HepG2 (cell line): Measurements from ENCODE around the gene SYNJ2.

ENCODE experiments used
- ARNT ChIP-seq: fragments of 450-650 bp; IDR thresholded peaks from 2 replicates; pipeline ENCODE4 v1.6.1; 2017
- CTCF ChIP-seq: sonication (generic); formaldehyde crosslinking; IDR thresholded peaks from 2 replicates; pipeline ENCODE4 v1.5.0; 2020; ENCODE audit warnings: mild to moderate bottlenecking, missing genetic modification reagents, moderate library complexity
- EP300 ChIP-seq, 3 experiments: sonication (generic) in 1 of 3; formaldehyde crosslinking in 1 of 3; IDR thresholded peaks; 2 replicates each; pipeline versions ENCODE4 v1.5.1 to v1.6.1; 2011 to 2020; ENCODE audit warnings: low read depth in 2 of 3, low read length in 2 of 3, borderline replicate concordance in 1 of 3, improper control_type of control experiment in 1 of 3, mild to moderate bottlenecking in 1 of 3, missing genetic modification reagents in 1 of 3, moderate library complexity in 1 of 3
- FOXA1 ChIP-seq, 2 experiments: fragments of 450-650 bp in 1 of 2; sonication (generic) in 1 of 2; formaldehyde crosslinking in 1 of 2; IDR thresholded peaks; 2 replicates each; pipeline versions ENCODE4 v1.4.0 to v1.6.1; 2016 to 2020; ENCODE audit warnings: missing genetic modification reagents in 1 of 2
- KDM5A ChIP-seq: fragments of 200-600 bp; sonication (generic); IDR thresholded peaks from 2 replicates; pipeline ENCODE4 v1.7.0; 2018; ENCODE audit warnings: antibody characterized with exemption, mild to moderate bottlenecking, low read length, borderline replicate concordance
- KLF9 ChIP-seq: IDR thresholded peaks from 2 replicates; pipeline ENCODE4 v1.6.1; 2016; ENCODE audit warnings: low read depth
- STAG1 ChIP-seq: sonication (generic); formaldehyde crosslinking; IDR thresholded peaks from 2 replicates; pipeline ENCODE4 v1.4.0; 2020; ENCODE audit warnings: missing genetic modification reagents
- TF ChIP-seq, protein P1 (sequence below): sonication (generic); formaldehyde crosslinking; IDR thresholded peaks from 2 replicates; pipeline ENCODE4 v1.8.0; 2022; ENCODE audit warnings: missing genetic modification reagents, mild to moderate bottlenecking, moderate library complexity, borderline replicate concordance
- TF ChIP-seq, protein P2 (sequence below): sonication (generic); formaldehyde crosslinking; IDR thresholded peaks from 2 replicates; pipeline ENCODE4 v1.4.0; 2020; ENCODE audit warnings: missing genetic modification reagents

GRCh38 chr6:157959451-157960227 lies 22.0 kb upstream of the SYNJ2 start:
- TF ChIP-seq KDM5A (no peak), KLF9 (CRISPR knock-in tag) (no peak), CTCF (CRISPR knock-in tag) (no peak), STAG1 (CRISPR knock-in tag) (no peak), EP300 (IDR thresholded peaks at IDR 0.05; ENCODE audit: low read depth in 2 of 2, low read length in 2 of 2) (no peak), EP300 (CRISPR knock-in tag; IDR thresholded peaks at IDR 0.05; ENCODE audit: borderline replicate concordance) (no peak), ARNT (no peak), FOXA1 (IDR thresholded peaks at IDR 0.05) (no peak), FOXA1 (CRISPR knock-in tag; IDR thresholded peaks at IDR 0.05) (no peak)
- TF ChIP-seq, protein P1, sequence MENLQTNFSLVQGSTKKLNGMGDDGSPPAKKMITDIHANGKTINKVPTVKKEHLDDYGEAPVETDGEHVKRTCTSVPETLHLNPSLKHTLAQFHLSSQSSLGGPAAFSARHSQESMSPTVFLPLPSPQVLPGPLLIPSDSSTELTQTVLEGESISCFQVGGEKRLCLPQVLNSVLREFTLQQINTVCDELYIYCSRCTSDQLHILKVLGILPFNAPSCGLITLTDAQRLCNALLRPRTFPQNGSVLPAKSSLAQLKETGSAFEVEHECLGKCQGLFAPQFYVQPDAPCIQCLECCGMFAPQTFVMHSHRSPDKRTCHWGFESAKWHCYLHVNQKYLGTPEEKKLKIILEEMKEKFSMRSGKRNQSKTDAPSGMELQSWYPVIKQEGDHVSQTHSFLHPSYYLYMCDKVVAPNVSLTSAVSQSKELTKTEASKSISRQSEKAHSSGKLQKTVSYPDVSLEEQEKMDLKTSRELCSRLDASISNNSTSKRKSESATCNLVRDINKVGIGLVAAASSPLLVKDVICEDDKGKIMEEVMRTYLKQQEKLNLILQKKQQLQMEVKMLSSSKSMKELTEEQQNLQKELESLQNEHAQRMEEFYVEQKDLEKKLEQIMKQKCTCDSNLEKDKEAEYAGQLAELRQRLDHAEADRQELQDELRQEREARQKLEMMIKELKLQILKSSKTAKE = no peak
- TF ChIP-seq, protein P2, sequence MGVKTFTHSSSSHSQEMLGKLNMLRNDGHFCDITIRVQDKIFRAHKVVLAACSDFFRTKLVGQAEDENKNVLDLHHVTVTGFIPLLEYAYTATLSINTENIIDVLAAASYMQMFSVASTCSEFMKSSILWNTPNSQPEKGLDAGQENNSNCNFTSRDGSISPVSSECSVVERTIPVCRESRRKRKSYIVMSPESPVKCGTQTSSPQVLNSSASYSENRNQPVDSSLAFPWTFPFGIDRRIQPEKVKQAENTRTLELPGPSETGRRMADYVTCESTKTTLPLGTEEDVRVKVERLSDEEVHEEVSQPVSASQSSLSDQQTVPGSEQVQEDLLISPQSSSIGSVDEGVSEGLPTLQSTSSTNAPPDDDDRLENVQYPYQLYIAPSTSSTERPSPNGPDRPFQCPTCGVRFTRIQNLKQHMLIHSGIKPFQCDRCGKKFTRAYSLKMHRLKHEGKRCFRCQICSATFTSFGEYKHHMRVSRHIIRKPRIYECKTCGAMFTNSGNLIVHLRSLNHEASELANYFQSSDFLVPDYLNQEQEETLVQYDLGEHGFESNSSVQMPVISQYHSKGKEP (CRISPR knock-in tag) = no peak
